Subcutaneous abdominal adipose tissue (tissue), 5 donors: ENCODE results near the gene KIAA1328.
"Not testable (repeated sequence)": the region's sequence is repeated elsewhere in the genome, so short reads cannot be mapped to it uniquely, and the experiment has no call there.

Experiments used
- H3K27ac ChIP-seq: one replicate; pipeline ENCODE4 v1.7.0; 2013; ENCODE audit warnings: low read depth, mild to moderate bottlenecking, inconsistent platforms, low read length, moderate library complexity
- H3K27me3 ChIP-seq, 5 donors: one replicate each; pipeline ENCODE4 v1.7.0; 2013; ENCODE audit warnings: low read length in 5 of 5, inconsistent platforms in 1 of 5; ENCODE audit not compliant: control insufficient read depth in 5 of 5, insufficient read depth in 4 of 5
- H3K36me3 ChIP-seq, 5 donors: one replicate each; pipeline ENCODE4 v1.7.0; 2013; ENCODE audit warnings: low read length in 5 of 5; ENCODE audit not compliant: control insufficient read depth in 5 of 5, insufficient read depth in 5 of 5
- H3K4me1 ChIP-seq, 5 donors: one replicate each; pipeline ENCODE4 v1.7.0; 2013; ENCODE audit warnings: low read length in 5 of 5, mild to moderate bottlenecking in 3 of 5, moderate library complexity in 1 of 5; ENCODE audit not compliant: control insufficient read depth in 5 of 5, insufficient read depth in 5 of 5
- H3K4me3 ChIP-seq, 5 donors: one replicate each; pipeline ENCODE4 v1.7.0; 2013; ENCODE audit warnings: low read length in 5 of 5, low read depth in 1 of 5
- H3K9ac ChIP-seq, 5 donors: one replicate each; pipeline ENCODE4 v1.7.0; 2013; ENCODE audit warnings: low read length in 5 of 5, mild to moderate bottlenecking in 4 of 5, moderate library complexity in 3 of 5
- H3K9me3 ChIP-seq, 5 donors: one replicate each; pipeline ENCODE4 v1.7.0; 2013; ENCODE audit warnings: low read length in 5 of 5; ENCODE audit not compliant: control insufficient read depth in 5 of 5
- donor health status: healthy.
- donor health status: healthy.
- donor health status: healthy.
- donor health status: healthy.
- donor health status: healthy.

The KIAA1328 gene

GRCh38 chr18:36893227-36893626 is 64.3 kb downstream of the KIAA1328 start:
- Histone ChIP-seq H3K4me3 (no peak overlapping the region), H3K9ac (no peak overlapping the region), H3K4me1 (no peaks in the 10 kb centered on the region), H3K27me3 (no peaks in the 10 kb centered on the region), H3K9me3 (no peaks in the 10 kb centered on the region), H3K27ac (no peak overlapping the region), H3K36me3 (peaks cover 0 to 5% (median 0%) of the 10 kb centered on the region in 5 donors)

- Histone ChIP-seq H3K9ac (no peak overlapping the region), H3K27ac (no peak overlapping the region), H3K27me3 (no peaks in the 10 kb centered on the region), H3K4me1 (no peaks in the 10 kb centered on the region), H3K4me3 (no peak overlapping the region), H3K36me3 (peaks cover 0 to 5% (median 0%) of the 10 kb centered on the region in 5 donors), H3K9me3 (peaks cover 2 to 5% (median 5%) of the 10 kb centered on the region in 5 donors)
Measured at GRCh38 chr18:36895606-36896005, 66.7 kb downstream of the KIAA1328 start.

GRCh38 chr18:36897253-36897652 is 68.3 kb downstream of the KIAA1328 start:
- no peaks in the 10 kb centered on the region for H3K36me3 ChIP-seq
- no peak overlapping the region for H3K9ac ChIP-seq
- no peak overlapping the region for H3K4me3 ChIP-seq
- no peaks in the 10 kb centered on the region for H3K27me3 ChIP-seq
- H3K9me3 ChIP-seq, result peaks cover 2 to 5% (median 5%) of the 10 kb centered on the region in 5 donors
- no peak overlapping the region for H3K27ac ChIP-seq
- H3K4me1 ChIP-seq, result peaks cover 0 to 10% (median 0%) of the 10 kb centered on the region in 5 donors

GRCh38 chr18:36899289-36899688 is 70.4 kb downstream of the KIAA1328 start:
- Histone ChIP-seq H3K27me3 (no peaks in the 10 kb centered on the region), H3K9me3 (peaks cover 2 to 5% (median 5%) of the 10 kb centered on the region in 5 donors), H3K4me1 (peaks cover 0 to 10% (median 0%) of the 10 kb centered on the region in 5 donors), H3K36me3 (no peaks in the 10 kb centered on the region), H3K4me3 (no peak overlapping the region), H3K9ac (no peak overlapping the region), H3K27ac (no peak overlapping the region)

GRCh38 chr18:36900466-36900865 is 71.5 kb downstream of the KIAA1328 start:
- H3K9me3 ChIP-seq, result peaks cover 2 to 5% (median 5%) of the 10 kb centered on the region in 5 donors
- H3K27ac ChIP-seq, result no peak overlapping the region
- no peak overlapping the region for H3K9ac ChIP-seq
- no peaks in the 10 kb centered on the region for H3K27me3 ChIP-seq
- no peaks in the 10 kb centered on the region for H3K36me3 ChIP-seq
- peaks cover 0 to 10% (median 0%) of the 10 kb centered on the region in 5 donors for H3K4me1 ChIP-seq
- no peak overlapping the region for H3K4me3 ChIP-seq

- Histone ChIP-seq H3K27ac (no peak overlapping the region), H3K27me3 (no peaks in the 10 kb centered on the region)
Measured at GRCh38 chr18:36901277-36901701, 72.4 kb downstream of the KIAA1328 start.

GRCh38 chr18:36903215-36903928 is 74.4 kb downstream of the KIAA1328 start:
- no peaks in the 10 kb centered on the region for H3K36me3 ChIP-seq
- H3K9ac ChIP-seq, result no peak overlapping the region
- H3K4me3 ChIP-seq, result no peak overlapping the region
- peaks cover 0 to 10% (median 0%) of the 10 kb centered on the region in 5 donors for H3K4me1 ChIP-seq
- no peaks in the 10 kb centered on the region for H3K27me3 ChIP-seq
- H3K27ac ChIP-seq, result no peak overlapping the region
- H3K9me3 ChIP-seq, result peaks cover 2 to 6% (median 5%) of the 10 kb centered on the region in 5 donors

More at GRCh38 chr18:36901277-36901701, 72.4 kb downstream of the KIAA1328 start:
- Histone ChIP-seq H3K4me3 (no peak overlapping the region), H3K36me3 (no peaks in the 10 kb centered on the region), H3K4me1 (peaks cover 0 to 10% (median 0%) of the 10 kb centered on the region in 5 donors), H3K9me3 (peaks cover 2 to 5% (median 5%) of the 10 kb centered on the region in 5 donors), H3K9ac (no peak overlapping the region)

- Histone ChIP-seq H3K4me1 (peaks cover 0 to 10% (median 0%) of the 10 kb centered on the region in 5 donors), H3K9ac (no peak overlapping the region), H3K9me3 (peaks cover 0 to 3% (median 0%) of the 10 kb centered on the region in 5 donors), H3K27me3 (no peaks in the 10 kb centered on the region), H3K27ac (no peak overlapping the region), H3K36me3 (no peaks in the 10 kb centered on the region), H3K4me3 (no peak overlapping the region)
Measured at GRCh38 chr18:36905571-36905970, 76.6 kb downstream of the KIAA1328 start.

- H3K9ac ChIP-seq, H3K4me1 ChIP-seq, H3K36me3 ChIP-seq, H3K9me3 ChIP-seq, H3K27ac ChIP-seq, H3K27me3 ChIP-seq, H3K4me3 ChIP-seq: not testable (repeated sequence)
Measured at GRCh38 chr18:36909282-36909681, 80.4 kb downstream of the KIAA1328 start.

- Histone ChIP-seq H3K4me1 (no peaks in the 10 kb centered on the region), H3K27ac (no peak overlapping the region), H3K4me3 (no peak overlapping the region), H3K36me3 (peaks cover 0 to 4% (median 0%) of the 10 kb centered on the region in 5 donors), H3K27me3 (no peaks in the 10 kb centered on the region), H3K9ac (no peak overlapping the region), H3K9me3 (no peaks in the 10 kb centered on the region)
Measured at GRCh38 chr18:36912887-36913286, 84.0 kb downstream of the KIAA1328 start.
